ENCODE data around the gene ADCY3.

The ADCY3 gene

GRCh38 chr2:24874035-24874434 is 46.0 kb downstream of the ADCY3 start:
- no peak for DNase-seq (ENCODE audit: low spot score)

GRCh38 chr2:24873619-24874018 is 46.4 kb downstream of the ADCY3 start:
- DNase-seq (ENCODE audit: low spot score), result no peak

- no peak for DNase-seq (ENCODE audit: low spot score)
Measured at GRCh38 chr2:24872344-24873115, 47.5 kb downstream of the ADCY3 start.

- no peak for DNase-seq (ENCODE audit: low spot score)
Measured at GRCh38 chr2:24871852-24872333, 48.1 kb downstream of the ADCY3 start.

GRCh38 chr2:24870891-24871705 is 48.9 kb downstream of the ADCY3 start:
- DNase-seq (ENCODE audit: low spot score), result no peak

GRCh38 chr2:24870440-24870839 is 49.6 kb downstream of the ADCY3 start:
- DNase-seq (ENCODE audit: low spot score), result no peak

- no peak for DNase-seq (ENCODE audit: low spot score)
Measured at GRCh38 chr2:24866946-24867345, 53.1 kb downstream of the ADCY3 start.

- DNase-seq (ENCODE audit: low spot score), result no peak
Measured at GRCh38 chr2:24863641-24864040, 56.4 kb downstream of the ADCY3 start.

GRCh38 chr2:24861500-24861899 is 58.5 kb downstream of the ADCY3 start:
- no peak for DNase-seq (ENCODE audit: low spot score)

- DNase-seq (ENCODE audit: low spot score), result no peak
Measured at GRCh38 chr2:24860631-24861030, 59.4 kb downstream of the ADCY3 start.

- DNase-seq (ENCODE audit: low spot score), result no peak
Measured at GRCh38 chr2:24859968-24860600, 60.0 kb downstream of the ADCY3 start.

GRCh38 chr2:24858996-24859395 is 61.0 kb downstream of the ADCY3 start:
- DNase-seq (ENCODE audit: low spot score), result no peak

GRCh38 chr2:24857746-24858145 is 62.3 kb downstream of the ADCY3 start:
- DNase-seq (ENCODE audit: low spot score), result no peak

GRCh38 chr2:24856791-24857211 is 63.2 kb downstream of the ADCY3 start:
- DNase-seq (ENCODE audit: low spot score), result no peak

GRCh38 chr2:24855726-24856125 is 64.3 kb downstream of the ADCY3 start:
- no peak for DNase-seq (ENCODE audit: low spot score)

GRCh38 chr2:24855022-24855622 is 64.9 kb downstream of the ADCY3 start:
- no peak for DNase-seq (ENCODE audit: low spot score)

- DNase-seq (ENCODE audit: low spot score), result no peak
Measured at GRCh38 chr2:24853996-24854395, 66.0 kb downstream of the ADCY3 start.

- no peak for DNase-seq (ENCODE audit: low spot score)
Measured at GRCh38 chr2:24853046-24853445, 67.0 kb downstream of the ADCY3 start.

- no peak for DNase-seq (ENCODE audit: low spot score)
Measured at GRCh38 chr2:24852431-24853020, 67.5 kb downstream of the ADCY3 start.

GRCh38 chr2:24852026-24852425 is 68.0 kb downstream of the ADCY3 start:
- DNase-seq (ENCODE audit: low spot score), result no peak

GRCh38 chr2:24850944-24851343 is 69.1 kb downstream of the ADCY3 start:
- DNase-seq (ENCODE audit: low spot score), result no peak

- no peak for DNase-seq (ENCODE audit: low spot score)
Measured at GRCh38 chr2:24845691-24846090, 74.3 kb downstream of the ADCY3 start.
